HAP-1 (cell line): ENCODE data around the gene SLC30A9.

ENCODE experiments used
- DNase-seq, 2 experiments: peaks; one replicate each; pipeline ENCODE4 v3.0.0-alpha.2; 2016 to 2020; ENCODE audit warnings: low spot score in 2 of 2
- H3K27me3 ChIP-seq: fragments of 250-450 bp; sonication (Bioruptor Pico); 2 replicates; pipeline ENCODE4 v1.5.1; 2020; ENCODE audit warnings: low read depth, mild to moderate bottlenecking, moderate library complexity
- H3K36me3 ChIP-seq: fragments of 250-450 bp; sonication (Bioruptor Pico); replicated peaks from 2 replicates; pipeline ENCODE4 v1.5.1; 2020; ENCODE audit warnings: mild to moderate bottlenecking
- H3K4me1 ChIP-seq: fragments of 250-450 bp; sonication (Bioruptor Pico); 2 replicates; pipeline ENCODE4 v1.5.1; 2020; ENCODE audit warnings: mild to moderate bottlenecking
- H3K4me3 ChIP-seq: fragments of 250-450 bp; sonication (Bioruptor Pico); 2 replicates; pipeline ENCODE4 v1.5.1; 2020; ENCODE audit warnings: mild to moderate bottlenecking, moderate library complexity
- H3K9me3 ChIP-seq: fragments of 250-450 bp; sonication (Bioruptor Pico); 2 replicates; pipeline ENCODE4 v1.5.1; 2020; ENCODE audit warnings: mild to moderate bottlenecking, moderate library complexity
- in situ Hi-C: fragments of 300-500 bp; cut with MboI; formaldehyde crosslinking; loops from 3 replicates; pipeline ENCODE4 v1.14.3; 2020; ENCODE audit warnings: low sequenced_read_pairs, inconsistent platforms, mixed read lengths

Gene SLC30A9

GRCh38 chr4:42050516-42051249 lies 60.4 kb downstream of the SLC30A9 start:
- peaks cover 10% of the 10 kb centered on the region for H3K36me3 ChIP-seq
- no peaks in the 10 kb centered on the region for H3K9me3 ChIP-seq
- H3K27me3 ChIP-seq: no peaks in the 10 kb centered on the region
- no peak overlapping the region for H3K4me3 ChIP-seq
- in situ Hi-C loops: no loop called here
- no peak for DNase-seq
- no peaks in the 10 kb centered on the region for H3K4me1 ChIP-seq

GRCh38 chr4:42066402-42066801 lies 76.1 kb downstream of the SLC30A9 start:
- H3K27me3 ChIP-seq: no peaks in the 10 kb centered on the region
- no peaks in the 10 kb centered on the region for H3K9me3 ChIP-seq
- H3K4me3 ChIP-seq: no peak overlapping the region
- in situ Hi-C loops: no loop called here
- H3K36me3 ChIP-seq: peaks cover 4% of the 10 kb centered on the region; the same call in 1 of the 2 replicates
- DNase-seq: no peak
- no peaks in the 10 kb centered on the region for H3K4me1 ChIP-seq

GRCh38 chr4:42067264-42067663 lies 76.9 kb downstream of the SLC30A9 start:
- in situ Hi-C loops: no loop called here
- Histone ChIP-seq H3K4me1 (no peaks in the 10 kb centered on the region), H3K27me3 (no peaks in the 10 kb centered on the region), H3K36me3 (peaks cover 4% of the 10 kb centered on the region; the same call in 1 of the 2 replicates), H3K9me3 (no peaks in the 10 kb centered on the region), H3K4me3 (no peak overlapping the region)
- no peak for DNase-seq

- in situ Hi-C loops: no loop called here
- no peaks in the 10 kb centered on the region for H3K27me3 ChIP-seq
- H3K36me3 ChIP-seq: 0 out of 2 replicates have a peak, but pooled peaks cover under 1% of the 10 kb centered on the region
Observed at GRCh38 chr4:42070463-42070862, 80.1 kb downstream of the SLC30A9 start.

GRCh38 chr4:42074294-42074693 lies 84.0 kb downstream of the SLC30A9 start:
- H3K36me3 ChIP-seq: peaks cover 10% of the 10 kb centered on the region
- no peak overlapping the region for H3K4me3 ChIP-seq
- no peaks in the 10 kb centered on the region for H3K9me3 ChIP-seq
- H3K27me3 ChIP-seq: no peaks in the 10 kb centered on the region
- no peak for DNase-seq
- no peaks in the 10 kb centered on the region for H3K4me1 ChIP-seq
- in situ Hi-C loops: no loop called here

More at GRCh38 chr4:42070463-42070862, 80.1 kb downstream of the SLC30A9 start:
- no peaks in the 10 kb centered on the region for H3K4me1 ChIP-seq
- H3K9me3 ChIP-seq: no peaks in the 10 kb centered on the region
- no peak for DNase-seq
- no peak overlapping the region for H3K4me3 ChIP-seq

- Histone ChIP-seq H3K36me3 (peaks cover 13% of the 10 kb centered on the region), H3K4me3 (no peak overlapping the region), H3K27me3 (no peaks in the 10 kb centered on the region), H3K4me1 (no peaks in the 10 kb centered on the region), H3K9me3 (no peaks in the 10 kb centered on the region)
- in situ Hi-C loops: no loop called here
- DNase-seq: no peak
Observed at GRCh38 chr4:42078184-42078801, 88.0 kb downstream of the SLC30A9 start.

- DNase-seq: no peak
- Histone ChIP-seq H3K9me3 (no peaks in the 10 kb centered on the region), H3K36me3 (peaks cover 13% of the 10 kb centered on the region), H3K27me3 (no peaks in the 10 kb centered on the region), H3K4me1 (no peaks in the 10 kb centered on the region), H3K4me3 (no peak overlapping the region)
- in situ Hi-C loops: no loop called here
Observed at GRCh38 chr4:42080306-42080705, 90.0 kb downstream of the SLC30A9 start.

- in situ Hi-C loops: no loop called here
- H3K27me3 ChIP-seq: no peaks in the 10 kb centered on the region
- H3K4me1 ChIP-seq: no peaks in the 10 kb centered on the region
- no peak overlapping the region for H3K4me3 ChIP-seq
- no peak for DNase-seq
- peaks cover 3% of the 10 kb centered on the region for H3K36me3 ChIP-seq
- no peaks in the 10 kb centered on the region for H3K9me3 ChIP-seq
Observed at GRCh38 chr4:42083816-42084215, 93.5 kb downstream of the SLC30A9 start.

- no peaks in the 10 kb centered on the region for H3K4me1 ChIP-seq
- in situ Hi-C loops: no loop called here
- H3K27me3 ChIP-seq: no peaks in the 10 kb centered on the region
- H3K4me3 ChIP-seq: no peak overlapping the region
- no peaks in the 10 kb centered on the region for H3K9me3 ChIP-seq
- no peaks in the 10 kb centered on the region for H3K36me3 ChIP-seq
- no peak for DNase-seq
Observed at GRCh38 chr4:42088386-42088785, 98.1 kb downstream of the SLC30A9 start.

GRCh38 chr4:42101446-42101975 lies 111.2 kb downstream of the SLC30A9 start:
- DNase-seq: no peak
- Histone ChIP-seq H3K27me3 (no peaks in the 10 kb centered on the region), H3K4me1 (no peaks in the 10 kb centered on the region), H3K4me3 (no peak overlapping the region), H3K36me3 (no peaks in the 10 kb centered on the region), H3K9me3 (no peaks in the 10 kb centered on the region)
- in situ Hi-C loops: no loop called here

GRCh38 chr4:42104521-42104920 lies 114.2 kb downstream of the SLC30A9 start:
- H3K27me3 ChIP-seq: no peaks in the 10 kb centered on the region
- no peak overlapping the region for H3K4me3 ChIP-seq
- no peaks in the 10 kb centered on the region for H3K4me1 ChIP-seq
- in situ Hi-C loops: no loop called here
- no peak for DNase-seq
- H3K9me3 ChIP-seq: no peaks in the 10 kb centered on the region
- H3K36me3 ChIP-seq: no peaks in the 10 kb centered on the region; the same call in 1 of the 2 replicates

GRCh38 chr4:42112846-42113245 lies 122.5 kb downstream of the SLC30A9 start:
- Histone ChIP-seq H3K4me3 (no peak overlapping the region), H3K9me3 (no peaks in the 10 kb centered on the region), H3K27me3 (no peaks in the 10 kb centered on the region), H3K36me3 (peaks cover 36% of the 10 kb centered on the region), H3K4me1 (no peaks in the 10 kb centered on the region)
- DNase-seq: no peak
- in situ Hi-C loops: no loop called here

GRCh38 chr4:42119886-42120285 lies 129.6 kb downstream of the SLC30A9 start:
- no peaks in the 10 kb centered on the region for H3K27me3 ChIP-seq
- no peak overlapping the region for H3K4me3 ChIP-seq
- H3K4me1 ChIP-seq: peaks cover 9% of the 10 kb centered on the region; the same call in 1 of the 2 replicates
- H3K36me3 ChIP-seq: peaks cover 55% of the 10 kb centered on the region
- no peaks in the 10 kb centered on the region for H3K9me3 ChIP-seq
- in situ Hi-C loops: no loop called here
- DNase-seq: no peak

GRCh38 chr4:42122237-42122636 lies 131.9 kb downstream of the SLC30A9 start:
- Histone ChIP-seq H3K4me3 (no peak overlapping the region), H3K9me3 (no peaks in the 10 kb centered on the region), H3K27me3 (no peaks in the 10 kb centered on the region), H3K36me3 (peaks cover 47% of the 10 kb centered on the region), H3K4me1 (peaks cover 9% of the 10 kb centered on the region; the same call in 1 of the 2 replicates)
- no peak for DNase-seq
- in situ Hi-C loops: no loop called here
